Vagina (tissue), 2 donors: ENCODE results near the gene PMEPA1. TPM values are rescaled to one million over a fixed set of nuclear protein-coding genes. Genes with fewer than 3 reads are reported as not detected.

Experiments used
- DNase-seq, 2 donors: peaks; one replicate each; pipeline ENCODE4 v3.0.0-alpha.2; 2017; ENCODE audit errors: extremely low spot score in 2 of 2
- H3K27ac ChIP-seq: fragments of 200-600 bp; sonication (generic); one replicate; pipeline ENCODE4 v1.5.1; 2019
- H3K27me3 ChIP-seq: fragments of 200-600 bp; sonication (generic); one replicate; pipeline ENCODE4 v1.5.1; 2019
- H3K36me3 ChIP-seq, 2 donors: fragments of 200-600 bp; sonication (generic); one replicate each; pipeline ENCODE4 v1.5.1; 2017 to 2019
- H3K4me1 ChIP-seq: fragments of 200-600 bp; sonication (generic); one replicate; pipeline ENCODE4 v1.5.1; 2019
- H3K4me3 ChIP-seq, 2 donors: fragments of 200-600 bp; sonication (generic); 1 replicate in 1 of 2; 2 replicates in 1 of 2; pipeline ENCODE4 v1.5.1; 2016 to 2019
- H3K9me3 ChIP-seq: fragments of 200-600 bp; sonication (generic); one replicate; pipeline ENCODE4 v1.5.1; 2019
- CTCF ChIP-seq, 3 experiments: fragments of 450-650 bp in 2 of 3; fragments of 200-600 bp in 1 of 3; sonication (generic) in 1 of 3; IDR thresholded peaks; one replicate each; pipeline ENCODE4 v1.5.1; 2017 to 2019; ENCODE audit warnings: antibody characterized with exemption in 3 of 3, mild to moderate bottlenecking in 2 of 3, moderate library complexity in 2 of 3
- POLR2A ChIP-seq, 2 donors: fragments of 450-650 bp; IDR thresholded peaks; one replicate each; pipeline ENCODE4 v1.6.1; 2017; ENCODE audit warnings: antibody characterized with exemption in 2 of 2, mild to moderate bottlenecking in 2 of 2, moderate library complexity in 2 of 2
- POLR2AphosphoS5 ChIP-seq, 2 donors: sonication (generic); formaldehyde crosslinking; IDR thresholded peaks; one replicate each; pipeline ENCODE4 v1.9.0; 2017; ENCODE audit warnings: antibody characterized with exemption in 2 of 2, mild to moderate bottlenecking in 2 of 2, low read depth in 1 of 2; ENCODE audit not compliant: insufficient read depth in 1 of 2
- intact Hi-C: fragments of 100-400 bp; cut with DNase I; formaldehyde crosslinking; loops from one replicate; pipeline ENCODE4 v1.15.1; 2023
- total RNA-seq: library from RNA; depleted of rRNA; stranded (reverse); fragments of >200 nt; gene quantifications from one replicate; pipeline ENCODE4 v1.2.3, GENCODE V29; 2016

The PMEPA1 gene
- total RNA-seq, 1 donor from 2014 or later = 11.3 TPM

GRCh38 chr20:57654998-57655808 is 54.6 kb downstream of the PMEPA1 start:
- no peak overlapping the region for H3K4me3 ChIP-seq
- H3K4me1 ChIP-seq = peaks cover 21% of the 10 kb centered on the region
- no peaks in the 10 kb centered on the region for H3K27me3 ChIP-seq
- H3K27ac ChIP-seq = peak overlapping the region; percentile 41
- intact Hi-C loops = loop anchor here (5.0 kb wide), 1 partner anchor 522 kb away; no protein-coding TSS in a partner anchor
- DNase-seq = peak in 1 of 2 donors; percentile 84
- TF ChIP-seq CTCF (IDR thresholded peaks at IDR 0.05) (no peak), POLR2A (IDR thresholded peaks at IDR 0.05) (no peak), POLR2AphosphoS5 (IDR thresholded peaks at IDR 0.05; ENCODE audit: insufficient read depth in 1 of 2, low read depth in 1 of 2) (no peak)
- H3K9me3 ChIP-seq = no peaks in the 10 kb centered on the region
- peaks cover 0 to 19% of the 10 kb centered on the region in 2 donors for H3K36me3 ChIP-seq

GRCh38 chr20:57654363-57654997 is 55.3 kb downstream of the PMEPA1 start:
- peak in 1 of 2 donors; percentile 81 for DNase-seq
- Histone ChIP-seq H3K4me3 (no peak overlapping the region), H3K27ac (peak overlapping the region; percentile 41), H3K9me3 (no peaks in the 10 kb centered on the region), H3K36me3 (peaks cover 0 to 19% of the 10 kb centered on the region in 2 donors), H3K27me3 (no peaks in the 10 kb centered on the region), H3K4me1 (peaks cover 15% of the 10 kb centered on the region)
- intact Hi-C loops = loop anchor here (5.0 kb wide), 1 partner anchor 523 kb away; no protein-coding TSS in a partner anchor
- TF ChIP-seq CTCF (IDR thresholded peaks at IDR 0.05) = peak; percentile 66 to 94 (median 86)
- no peak for TF ChIP-seq POLR2A (IDR thresholded peaks at IDR 0.05)

- TF ChIP-seq POLR2AphosphoS5 (IDR thresholded peaks at IDR 0.05; ENCODE audit: insufficient read depth in 1 of 2, low read depth in 1 of 2) = no peak
- no peak for TF ChIP-seq CTCF (IDR thresholded peaks at IDR 0.05)
- H3K27me3 ChIP-seq = no peaks in the 10 kb centered on the region
- H3K36me3 ChIP-seq = peaks cover 0 to 19% of the 10 kb centered on the region in 2 donors
- no peak overlapping the region for H3K4me3 ChIP-seq
- intact Hi-C loops = loop anchor here (5.0 kb wide), 1 partner anchor 523 kb away; no protein-coding TSS in a partner anchor
- peaks cover 15% of the 10 kb centered on the region for H3K4me1 ChIP-seq
- no peak overlapping the region for H3K27ac ChIP-seq
- no peaks in the 10 kb centered on the region for H3K9me3 ChIP-seq
- peak in 1 of 2 donors; percentile 81 for DNase-seq
Observed at GRCh38 chr20:57653910-57654309, 55.9 kb downstream of the PMEPA1 start.

GRCh38 chr20:57653546-57653900 is 56.3 kb downstream of the PMEPA1 start:
- no peak for TF ChIP-seq POLR2AphosphoS5 (IDR thresholded peaks at IDR 0.05; ENCODE audit: insufficient read depth in 1 of 2, low read depth in 1 of 2)
- TF ChIP-seq CTCF (IDR thresholded peaks at IDR 0.05) = no peak
- no peak for TF ChIP-seq POLR2A (IDR thresholded peaks at IDR 0.05)
- H3K27me3 ChIP-seq = no peaks in the 10 kb centered on the region
- no peaks in the 10 kb centered on the region for H3K9me3 ChIP-seq
- peaks cover 0 to 19% of the 10 kb centered on the region in 2 donors for H3K36me3 ChIP-seq
- H3K27ac ChIP-seq = no peak overlapping the region
- peaks cover 15% of the 10 kb centered on the region for H3K4me1 ChIP-seq
- peak in 1 of 2 donors; percentile 27 for DNase-seq
- intact Hi-C loops = loop anchor here (5.0 kb wide), 1 partner anchor 524 kb away; no protein-coding TSS in a partner anchor
- H3K4me3 ChIP-seq = no peak overlapping the region
